Measurements from ENCODE around the gene HUS1B.

DNA sequence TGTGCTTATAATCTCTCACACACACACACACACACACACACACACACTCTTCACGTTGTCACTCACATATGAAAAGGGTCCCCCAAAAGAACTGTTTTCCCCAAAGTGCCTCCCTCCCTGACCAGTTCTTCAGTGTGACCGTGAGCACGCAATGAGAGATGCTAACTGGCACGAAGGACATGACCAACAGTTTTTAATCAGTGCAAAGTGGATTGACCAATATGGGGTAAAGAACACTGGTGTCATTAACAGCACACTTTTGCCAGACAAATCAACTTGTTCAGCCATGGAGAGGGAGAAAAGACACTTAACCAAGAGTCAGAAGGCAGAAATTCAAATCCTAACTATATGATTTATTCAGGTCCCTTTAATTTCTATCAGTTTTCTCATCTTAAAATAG, 21.0 kb upstream of the HUS1B start:
- TF ChIP-seq POLR2A (IDR thresholded peaks at IDR 0.05; ENCODE audit: low read depth, low read length) (no peak), TAF1 (IDR thresholded peaks at IDR 0.05; ENCODE audit: low read depth, low read length) (no peak)

Data from GM12891 (cell line).